Dermis blood vessel endothelial cell (primary cell): ENCODE results near the gene CXorf51B. TPM values are rescaled to one million over a fixed set of nuclear protein-coding genes. Genes with fewer than 3 reads are reported as not detected.
"Not testable (repeated sequence)": the region's sequence is repeated elsewhere in the genome, so short reads cannot be mapped to it uniquely, and the experiment has no call there.

Experiments
- DNase-seq: peaks from one replicate; pipeline ENCODE4 v3.0.0; 2010
- total RNA-seq: library from RNA; depleted of rRNA; stranded (reverse); fragments of >200 nt; gene quantifications from 2 replicates; pipeline ENCODE4 v1.2.3, GENCODE V29; 2014

The CXorf51B gene
- total RNA-seq, result not detected in 2 replicates

- DNase-seq, result not testable (repeated sequence)
Observed at GRCh38 chrX:146809471-146809870, at the start of gene CXorf51B. Gene CXorf51B (plus strand): TSS chrX:146809771. CDS start chrX:146809792, 21 bp downstream.

DNA sequence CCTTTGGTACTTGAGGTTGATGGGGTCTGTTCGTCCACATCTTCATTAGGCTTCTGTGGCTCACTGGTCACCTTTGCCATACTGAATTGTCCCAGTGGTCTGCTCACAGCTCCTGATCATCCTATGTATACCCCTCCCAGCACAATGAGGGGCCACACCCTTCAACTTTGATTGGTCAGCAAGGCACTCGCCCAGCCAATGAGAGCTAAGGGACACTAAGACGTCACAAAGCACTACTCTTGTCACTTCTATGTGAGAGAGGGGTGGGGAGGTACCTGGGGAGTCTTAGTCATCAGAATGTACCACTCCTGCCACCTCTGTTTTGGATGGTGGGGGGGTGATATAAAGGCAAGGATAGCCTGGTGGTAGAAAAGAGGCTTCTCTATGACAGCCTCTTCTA is 5.1 kb downstream of the CXorf51B start, which contains the start of gene CXorf51A:
Gene CXorf51A (minus strand): TSS at position 101 of the 400 bp plus-strand sequence. CDS start 21 bp downstream, at position 80.
- DNase-seq, result not testable (repeated sequence)

DNA sequence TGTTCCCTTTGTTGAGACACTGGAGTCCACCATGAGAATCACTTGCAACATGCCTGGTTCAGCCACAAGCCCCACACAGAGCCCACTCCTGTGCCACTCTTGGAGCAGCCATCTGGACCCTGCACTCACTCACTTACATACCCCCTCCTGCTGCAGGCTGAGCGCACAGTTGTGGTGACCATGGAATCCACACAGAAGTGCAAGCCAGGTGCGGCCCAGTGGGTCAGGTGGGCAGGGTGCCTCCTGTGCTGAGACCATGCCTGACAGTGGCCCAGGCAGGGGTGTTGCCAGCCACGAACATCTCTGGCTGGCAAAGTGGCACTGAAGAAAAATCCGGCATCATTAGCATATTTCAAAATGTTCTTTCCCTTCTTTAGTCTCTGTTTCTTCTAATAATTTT is 22.4 kb downstream of the CXorf51B start:
- DNase-seq, result no peak

DNA sequence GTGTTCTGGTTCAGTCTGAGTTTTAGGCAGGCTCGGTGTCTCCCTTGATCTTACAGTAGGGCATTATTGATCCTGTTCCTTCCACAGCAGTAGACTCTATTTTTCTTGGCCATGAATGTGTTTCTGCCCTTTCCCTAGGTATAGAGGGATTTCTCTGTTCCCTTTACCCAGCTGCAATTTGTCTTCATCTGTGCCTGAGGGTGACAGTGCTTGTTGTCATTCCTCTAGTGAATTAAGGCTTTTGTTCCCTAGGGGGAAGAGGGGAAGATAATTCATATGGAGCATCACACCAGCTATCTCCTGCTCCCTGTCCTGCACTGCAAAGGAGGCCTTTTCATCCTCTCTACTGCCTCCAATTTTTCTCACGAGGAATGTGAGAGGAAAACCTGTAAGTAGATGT is 44.7 kb downstream of the CXorf51B start:
- no peak for DNase-seq

Other genes with a start within 250 kb of the CXorf51B start
- gene CXorf51A, start 5.0 kb downstream of the CXorf51B start, total RNA-seq, result not detected in 2 replicates